GM12878 (cell line): ENCODE results near the gene METTL1. TPM values are rescaled to one million over a fixed set of nuclear protein-coding genes. Genes with fewer than 3 reads are reported as not detected.

Experiments used
- ATAC-seq: fragments of 200-7000 bp; cut with Tn5 transposase; 3 replicates; pipeline ENCODE4 v1.9.1; 2020; ENCODE audit warnings: mild to moderate bottlenecking, moderate library complexity
- BruUV-seq: library from RNA; stranded (reverse); fragments of 400-500 nt; replicated peaks from 2 replicates; lab custom pipeline; 2021; lab: Mats Ljungman, UMichigan
- CTCF ChIA-PET: fragments of 300-600 bp; sonication (Branson Sonifier 250); formaldehyde crosslinking; extraction: SDS; loops from one replicate; lab custom pipeline; 2021; ENCODE audit warnings: inconsistent platforms; lab: Yijun Ruan, JAX
- POLR2A ChIA-PET: fragments of 350-600 bp; formaldehyde crosslinking; extraction: SDS; loops from one replicate; lab custom pipeline; 2021; ENCODE audit warnings: inconsistent platforms; lab: Charles Lee
- RAD21 ChIA-PET: fragments of 300-600 bp; sonication (Branson Sonifier 250); formaldehyde crosslinking; loops from one replicate; lab custom pipeline; 2023; ENCODE audit warnings: antibody characterized with exemption; ENCODE audit not compliant: unreplicated experiment; lab: Charles Lee
- SMC1A ChIA-PET: fragments of 300-600 bp; sonication (Branson Sonifier 250); formaldehyde crosslinking; loops from one replicate; lab custom pipeline; 2023; ENCODE audit not compliant: unreplicated experiment, uncharacterized antibody; lab: Charles Lee
- DNase-seq: peaks from one replicate; pipeline ENCODE4 v3.0.0-alpha.2; 2011; ENCODE audit warnings: low read depth, low spot score
- FAIRE-seq: peaks from 3 replicates; lab custom pipeline; 2011; peaks lifted over from hg19 to GRCh38; lab: Jason Lieb, UNC
- H2AFZ ChIP-seq: 2 replicates; pipeline ENCODE4 v1.6.0; 2011; ENCODE audit warnings: low read depth, low read length, control low read depth; ENCODE audit not compliant: control insufficient read depth
- H3K27ac ChIP-seq: 2 replicates; pipeline ENCODE4 v1.5.1; 2011; ENCODE audit warnings: control low read depth; ENCODE audit not compliant: control insufficient read depth, insufficient read depth
- H3K27me3 ChIP-seq, 2 experiments: replicated peaks in 1 of 2; 2 replicates each; pipeline versions ENCODE4 v1.6.0 to v1.6.1; 2011; ENCODE audit warnings: low read length in 1 of 2; ENCODE audit not compliant: control insufficient read depth in 2 of 2, insufficient read depth in 2 of 2
- H3K36me3 ChIP-seq, 2 experiments: 2 replicates each; pipeline ENCODE4 v1.5.1; 2011; ENCODE audit warnings: low read length in 1 of 2; ENCODE audit not compliant: control insufficient read depth in 2 of 2, insufficient read depth in 2 of 2
- H3K4me1 ChIP-seq: 2 replicates; pipeline ENCODE4 v1.6.1; 2011; ENCODE audit warnings: mild to moderate bottlenecking, low read length, moderate library complexity, mixed read lengths; ENCODE audit not compliant: control insufficient read depth, insufficient read depth
- H3K4me2 ChIP-seq: 2 replicates; pipeline ENCODE4 v1.6.0; 2011; ENCODE audit warnings: control low read depth; ENCODE audit not compliant: control insufficient read depth, insufficient read depth
- H3K4me3 ChIP-seq: fragments of 200-600 bp; sonication (generic); 2 replicates; pipeline ENCODE4 v1.5.1; 2016
- H3K79me2 ChIP-seq: 2 replicates; pipeline ENCODE4 v1.6.0; 2011; ENCODE audit warnings: low read length; ENCODE audit not compliant: control insufficient read depth, insufficient read depth
- H3K9ac ChIP-seq: 2 replicates; pipeline ENCODE4 v1.8.0; 2011; ENCODE audit warnings: low read length, control low read depth, mixed read lengths; ENCODE audit not compliant: control insufficient read depth, insufficient read depth
- H3K9me3 ChIP-seq: replicated peaks from 3 replicates; pipeline ENCODE4 v1.5.1; 2011; ENCODE audit warnings: mild to moderate bottlenecking, low read length; ENCODE audit not compliant: control insufficient read depth, insufficient read depth
- H4K20me1 ChIP-seq: 2 replicates; pipeline ENCODE4 v1.6.0; 2011; ENCODE audit not compliant: control insufficient read depth, insufficient read depth
- ATF2 ChIP-seq: IDR thresholded peaks from 2 replicates; pipeline ENCODE4 v1.6.1; 2012; ENCODE audit warnings: low read length, inconsistent platforms
- BACH1 ChIP-seq: fragments of 450-650 bp; IDR thresholded peaks from 2 replicates; pipeline ENCODE4 v1.6.1; 2017; ENCODE audit warnings: mild to moderate bottlenecking, borderline replicate concordance
- BCLAF1 ChIP-seq: fragments of 450-650 bp; IDR thresholded peaks from 2 replicates; pipeline ENCODE4 v1.6.1; 2017; ENCODE audit warnings: antibody characterized with exemption, mild to moderate bottlenecking, moderate library complexity
- CHD4 ChIP-seq: fragments of 200-600 bp; sonication (generic); IDR thresholded peaks from 2 replicates; pipeline ENCODE4 v1.6.1; 2016; ENCODE audit warnings: mild to moderate bottlenecking
- E4F1 ChIP-seq: fragments of 450-650 bp; IDR thresholded peaks from 2 replicates; pipeline ENCODE4 v1.6.1; 2018; ENCODE audit warnings: borderline replicate concordance, mild to moderate bottlenecking; ENCODE audit not compliant: partially characterized antibody
- HDAC6 ChIP-seq: fragments of 200-600 bp; sonication (generic); IDR thresholded peaks from one replicate; pipeline ENCODE4 v1.8.0; 2017; ENCODE audit warnings: antibody characterized with exemption; ENCODE audit not compliant: unreplicated experiment
- IKZF1 ChIP-seq: fragments of 450-650 bp; conservative IDR thresholded peaks from 2 replicates; pipeline ENCODE4 v1.6.1; 2017; ENCODE audit warnings: antibody characterized with exemption, mild to moderate bottlenecking
- IKZF2 ChIP-seq, 2 experiments: fragments of 450-650 bp; IDR thresholded peaks; 2 replicates each; pipeline ENCODE4 v1.6.1; 2017; ENCODE audit warnings: mild to moderate bottlenecking in 2 of 2, moderate library complexity in 2 of 2
- NFIC ChIP-seq: IDR thresholded peaks from 2 replicates; pipeline ENCODE4 v1.6.1; 2012; ENCODE audit warnings: low read depth, mild to moderate bottlenecking, inconsistent platforms, low read length, moderate library complexity
- NFYA ChIP-seq: IDR thresholded peaks from 2 replicates; pipeline ENCODE4 v1.6.1; 2011; ENCODE audit warnings: low read depth, mild to moderate bottlenecking, low read length, improper control_type of control experiment, borderline replicate concordance
- RAD21 ChIP-seq: IDR thresholded peaks from 2 replicates; pipeline ENCODE4 v1.6.1; 2011; ENCODE audit warnings: mild to moderate bottlenecking, low read depth, low read length, moderate library complexity; ENCODE audit not compliant: insufficient read depth
- RELA ChIP-seq: fragments of 450-650 bp; IDR thresholded peaks from 2 replicates; pipeline ENCODE4 v1.8.0; 2014; ENCODE audit warnings: borderline replicate concordance; ENCODE audit not compliant: partially characterized antibody
- ZNF217 ChIP-seq: fragments of 450-650 bp; IDR thresholded peaks from 2 replicates; pipeline ENCODE4 v1.6.1; 2017; ENCODE audit warnings: antibody characterized with exemption, mild to moderate bottlenecking
- WGBS: methylation state at CpG from one replicate; pipeline ENCODE4 v1.1.6; 2016; ENCODE audit warnings: low lambda C conversion rate; ENCODE audit not compliant: insufficient replicate concordance, insufficient coverage; ENCODE audit errors: missing lambda C conversion rate; 5-methylcytosine and 5-hydroxymethylcytosine counted together
- in situ Hi-C: fragments of 300-500 bp; cut with MboI; formaldehyde crosslinking; loops from 9 replicates; pipeline ENCODE4 v1.14.3; 2018; ENCODE audit warnings: mixed read lengths
- intact Hi-C: fragments of 100-400 bp; cut with micrococcal nuclease; formaldehyde crosslinking; loops from one replicate; pipeline ENCODE4 v1.14.2; 2022; ENCODE audit not compliant: unreplicated experiment
- polyA plus RNA-seq, 11 experiments: library from polyadenylated mRNA; depleted of rRNA in 4 of 11; unstranded in 6 of 11; stranded (reverse) in 5 of 11; fragments of >200 nt; fragmentation: Nextera tagmentation in 4 of 11; fragmentation: Illumina TruSeq in 1 of 11; extraction: Ambion mirVana in 4 of 11; extraction: Trizol in 1 of 11; gene quantifications; 1 replicate in 1 of 11; 2 replicates in 10 of 11; pipeline versions ENCODE4 v1.2.1 to v1.2.3, GENCODE V29; 2011 to 2016; ENCODE audit warnings: inconsistent platforms in 2 of 11, missing spikeins in 2 of 11, low read depth in 1 of 11
- total RNA-seq, 4 experiments: library from RNA; depleted of rRNA in 3 of 4; stranded (reverse); fragments of >200 nt in 3 of 4; fragmentation: Illumina TruSeq in 1 of 4; extraction: Trizol in 1 of 4; gene quantifications; 2 replicates each; pipeline versions ENCODE4 v1.2.1 to v1.2.3, GENCODE V29; 2013 to 2021

The METTL1 gene
- total and polyA plus RNA-seq, 10 of the 15 experiments (the other 5 are each of a cell fraction or from before 2014, with no cell fraction given) = 11.3 to 44.3 (median 30.6) TPM

- RAD21 ChIA-PET = interaction anchor here (0.6 to 1.4 kb wide), 5 partner anchors 26 to 325 kb away, joined by 3 to 5 read pairs (median 3); no protein-coding TSS in a partner anchor
- POLR2A ChIA-PET = interaction anchor here (0.5 to 1.5 kb wide), 6 partner anchors 10 to 161 kb away, joined by 3 to 11 read pairs (median 3); partner anchors contain the start of genes EEF1AKMT3 and METTL1
- WGBS = under 1% methylated on average over 45 of the region's 45 CpGs
- SMC1A ChIA-PET = interaction anchor here (0.6 to 2.3 kb wide), 6 partner anchors 17 to 114 kb away, joined by 3 to 6 read pairs (median 5); no protein-coding TSS in a partner anchor
- peak within 1 kb of the TSS; percentile 89 for H3K4me2 ChIP-seq
- H3K27ac ChIP-seq = peak within 1 kb of the TSS; percentile 61
- H4K20me1 ChIP-seq = no peaks in the 10 kb centered on the region
- peak within 1 kb of the TSS; percentile 91 for H3K9ac ChIP-seq
- intact Hi-C loops (loop anchor here (1.0 kb wide), 1 partner anchor 122 kb away; no protein-coding TSS in a partner anchor), in situ Hi-C loops (no loop called here)
- H3K9me3 ChIP-seq = no peaks in the 10 kb centered on the region
- BruUV-seq = no TSS peak
- H3K27me3 ChIP-seq = no peaks in the 10 kb centered on the region
- peaks cover 15% of the 10 kb centered on the region for H3K79me2 ChIP-seq
- peaks cover 8% of the 10 kb centered on the region; the same call in 1 of the 2 replicates for H3K4me1 ChIP-seq
- peak within 1 kb of the TSS; percentile 98 for H3K4me3 ChIP-seq
- CTCF ChIA-PET = interaction anchor here (0.7 to 2.7 kb wide), 18 partner anchors 9 to 175 kb away, joined by 3 to 12 read pairs (median 5); partner anchors contain the start of genes EEF1AKMT3 and METTL1
- ATAC-seq (peak; percentile 96), FAIRE-seq (peak; percentile 99), DNase-seq (peak; percentile 68)
- H2AFZ ChIP-seq = peak within 1 kb of the TSS; percentile 75
- peaks cover 0 to 14% of the 10 kb centered on the region in 2 experiments; a peak in 3 of 4 replicates for H3K36me3 ChIP-seq
- peak; percentile 81 for TF ChIP-seq RELA
- TF ChIP-seq ATF2 = peak; percentile 22; the same call in 1 of the 2 replicates
- TF ChIP-seq HDAC6 = no peak
- TF ChIP-seq BACH1 = peak; percentile 77
- peak; percentile 61 for TF ChIP-seq E4F1
- TF ChIP-seq ZNF217 = no peak
- TF ChIP-seq BCLAF1 = no peak
- no peak for TF ChIP-seq NFIC
- no peak for TF ChIP-seq CHD4
- TF ChIP-seq IKZF2 (IDR thresholded peaks at IDR 0.05) = no peak
- TF ChIP-seq RAD21 = peak; percentile 27; the same call in 1 of the 2 replicates
- TF ChIP-seq IKZF1 = peak; percentile 82
- no peak for TF ChIP-seq NFYA
Observed at GRCh38 chr12:57782608-57783465, 10.9 kb upstream of the METTL1 start, which contains the start of gene TSFM. TSFM (plus strand) TSS chr12:57782787; CDS start chr12:57782802, 15 bp downstream.
